BJ (cell line): ENCODE results near the gene CACNA1E. TPM values are rescaled to one million over a fixed set of nuclear protein-coding genes. Genes with fewer than 3 reads are reported as not detected.

Experiments used
- CTCF ChIA-PET: fragments of 350-600 bp; formaldehyde crosslinking; extraction: SDS; loops from one replicate; lab custom pipeline; 2021; ENCODE audit warnings: antibody characterized with exemption, inconsistent platforms; lab: Yijun Ruan, JAX
- POLR2A ChIA-PET: fragments of 300-600 bp; sonication (Branson Sonifier 250); formaldehyde crosslinking; extraction: SDS; loops from one replicate; lab custom pipeline; 2021; ENCODE audit warnings: antibody characterized with exemption; lab: Charles Lee
- DNase-seq: peaks from one replicate; pipeline ENCODE4 v3.0.0-alpha.2; 2011; ENCODE audit warnings: low read depth
- H3K27me3 ChIP-seq: 2 replicates; pipeline ENCODE4 v1.6.0; 2011; ENCODE audit warnings: low read length; ENCODE audit not compliant: control insufficient read depth, insufficient read depth
- H3K36me3 ChIP-seq: 2 replicates; pipeline ENCODE4 v1.5.1; 2011; ENCODE audit warnings: low read length; ENCODE audit not compliant: control insufficient read depth, insufficient read depth
- H3K4me3 ChIP-seq: 2 replicates; pipeline ENCODE4 v1.5.1; 2011; ENCODE audit warnings: low read depth, mild to moderate bottlenecking, control low read depth, low read length
- polyA plus RNA-seq: library from polyadenylated mRNA; depleted of rRNA; stranded (reverse); fragments of >200 nt; gene quantifications from 2 replicates; pipeline ENCODE4 v1.2.3, GENCODE V29; 2011
- TF ChIP-seq, protein P1 (sequence below): IDR thresholded peaks from 2 replicates; pipeline ENCODE4 v1.5.1; 2011; ENCODE audit warnings: low read depth, mild to moderate bottlenecking, control low read depth, inconsistent platforms, low read length, moderate library complexity; ENCODE audit not compliant: insufficient read depth

The CACNA1E gene
- polyA plus RNA-seq, 1 experiment = not detected

DNA sequence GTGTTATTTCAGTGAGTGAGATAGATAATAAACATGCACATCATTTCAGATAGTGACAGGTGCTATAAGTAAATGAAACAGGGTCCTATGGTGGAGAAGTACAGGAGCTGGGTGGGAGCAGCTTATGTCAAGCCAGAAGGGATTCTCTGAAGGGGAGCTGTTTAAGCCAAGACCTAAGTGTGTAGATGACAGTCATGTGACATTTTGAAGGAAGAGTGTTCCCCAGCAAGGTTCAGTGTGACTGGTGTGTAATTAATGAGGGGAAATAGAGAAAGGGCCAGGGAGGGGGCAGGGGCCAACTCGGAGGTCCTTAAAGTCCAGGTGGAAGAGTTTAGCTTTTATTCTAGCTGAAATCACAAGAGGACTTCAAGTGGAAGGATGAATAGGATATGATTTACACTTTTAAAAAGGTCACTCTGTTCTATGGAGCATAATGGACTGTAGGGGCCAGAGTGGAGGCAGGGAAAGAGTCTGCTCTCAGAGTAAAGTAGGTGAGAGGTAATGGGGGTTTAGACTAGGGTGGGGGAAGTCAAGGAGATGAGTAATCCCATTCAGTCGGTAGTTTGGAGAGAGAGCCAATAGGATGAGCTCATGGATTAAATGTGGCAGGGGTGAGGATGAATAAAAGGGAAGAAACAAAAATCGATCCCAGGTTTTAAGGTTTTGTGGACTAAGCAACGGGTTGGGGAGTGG is 243.1 kb downstream of the CACNA1E start:
- no peak for DNase-seq
- TF ChIP-seq, protein P1, sequence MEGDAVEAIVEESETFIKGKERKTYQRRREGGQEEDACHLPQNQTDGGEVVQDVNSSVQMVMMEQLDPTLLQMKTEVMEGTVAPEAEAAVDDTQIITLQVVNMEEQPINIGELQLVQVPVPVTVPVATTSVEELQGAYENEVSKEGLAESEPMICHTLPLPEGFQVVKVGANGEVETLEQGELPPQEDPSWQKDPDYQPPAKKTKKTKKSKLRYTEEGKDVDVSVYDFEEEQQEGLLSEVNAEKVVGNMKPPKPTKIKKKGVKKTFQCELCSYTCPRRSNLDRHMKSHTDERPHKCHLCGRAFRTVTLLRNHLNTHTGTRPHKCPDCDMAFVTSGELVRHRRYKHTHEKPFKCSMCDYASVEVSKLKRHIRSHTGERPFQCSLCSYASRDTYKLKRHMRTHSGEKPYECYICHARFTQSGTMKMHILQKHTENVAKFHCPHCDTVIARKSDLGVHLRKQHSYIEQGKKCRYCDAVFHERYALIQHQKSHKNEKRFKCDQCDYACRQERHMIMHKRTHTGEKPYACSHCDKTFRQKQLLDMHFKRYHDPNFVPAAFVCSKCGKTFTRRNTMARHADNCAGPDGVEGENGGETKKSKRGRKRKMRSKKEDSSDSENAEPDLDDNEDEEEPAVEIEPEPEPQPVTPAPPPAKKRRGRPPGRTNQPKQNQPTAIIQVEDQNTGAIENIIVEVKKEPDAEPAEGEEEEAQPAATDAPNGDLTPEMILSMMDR = no peak
- H3K27me3 ChIP-seq = no peaks in the 10 kb centered on the region
- CTCF ChIA-PET = no interaction called here
- H3K4me3 ChIP-seq = no peak overlapping the region
- H3K36me3 ChIP-seq = no peaks in the 10 kb centered on the region
- POLR2A ChIA-PET = no interaction called here

DNA sequence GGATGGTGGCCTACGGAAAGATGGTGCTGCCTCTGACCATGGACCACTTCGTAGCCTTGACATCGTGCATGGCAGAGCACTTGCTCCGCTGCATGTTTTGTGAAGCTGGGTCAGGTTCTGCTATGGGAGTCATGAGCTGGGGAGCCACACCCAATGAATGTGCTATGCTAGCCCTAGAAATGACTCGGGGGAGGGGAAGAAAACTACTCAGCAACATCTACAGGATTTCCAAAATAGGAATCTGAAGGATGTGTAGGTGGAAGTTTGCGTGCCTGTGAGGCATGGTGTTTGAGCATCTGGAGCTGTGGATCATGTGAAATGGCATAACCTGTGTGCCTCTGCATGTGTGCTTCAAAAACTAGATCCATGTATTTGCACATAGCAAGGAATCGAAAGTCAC is 247.3 kb downstream of the CACNA1E start:
- POLR2A ChIA-PET = no interaction called here
- H3K27me3 ChIP-seq = no peaks in the 10 kb centered on the region
- CTCF ChIA-PET = no interaction called here
- no peaks in the 10 kb centered on the region for H3K36me3 ChIP-seq
- no peak for DNase-seq
- TF ChIP-seq, protein P1 = no peak
- H3K4me3 ChIP-seq = no peak overlapping the region

DNA sequence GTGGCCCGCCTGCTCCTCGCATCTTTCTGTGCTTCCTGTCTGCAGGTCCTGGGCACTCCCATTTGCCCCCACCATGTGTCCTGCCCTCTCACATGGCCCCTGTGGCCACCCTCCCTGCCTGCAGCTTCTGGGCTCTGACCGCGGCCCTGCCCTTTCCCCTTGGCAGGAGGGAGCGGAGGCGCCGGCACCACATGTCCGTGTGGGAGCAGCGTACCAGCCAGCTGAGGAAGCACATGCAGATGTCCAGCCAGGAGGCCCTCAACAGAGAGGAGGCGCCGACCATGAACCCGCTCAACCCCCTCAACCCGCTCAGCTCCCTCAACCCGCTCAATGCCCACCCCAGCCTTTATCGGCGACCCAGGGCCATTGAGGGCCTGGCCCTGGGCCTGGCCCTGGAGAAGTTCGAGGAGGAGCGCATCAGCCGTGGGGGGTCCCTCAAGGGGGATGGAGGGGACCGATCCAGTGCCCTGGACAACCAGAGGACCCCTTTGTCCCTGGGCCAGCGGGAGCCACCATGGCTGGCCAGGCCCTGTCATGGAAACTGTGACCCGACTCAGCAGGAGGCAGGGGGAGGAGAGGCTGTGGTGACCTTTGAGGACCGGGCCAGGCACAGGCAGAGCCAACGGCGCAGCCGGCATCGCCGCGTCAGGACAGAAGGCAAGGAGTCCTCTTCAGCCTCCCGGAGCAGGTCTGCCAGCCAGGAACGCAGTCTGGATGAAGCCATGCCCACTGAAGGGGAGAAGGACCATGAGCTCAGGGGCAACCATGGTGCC is 249.1 kb downstream of the CACNA1E start:
- ChIA-PET POLR2A (no interaction called here), CTCF (no interaction called here)
- no peak for DNase-seq
- TF ChIP-seq, protein P1 = no peak
- no peaks in the 10 kb centered on the region for H3K36me3 ChIP-seq
- H3K4me3 ChIP-seq = no peak overlapping the region
- H3K27me3 ChIP-seq = no peaks in the 10 kb centered on the region

DNA sequence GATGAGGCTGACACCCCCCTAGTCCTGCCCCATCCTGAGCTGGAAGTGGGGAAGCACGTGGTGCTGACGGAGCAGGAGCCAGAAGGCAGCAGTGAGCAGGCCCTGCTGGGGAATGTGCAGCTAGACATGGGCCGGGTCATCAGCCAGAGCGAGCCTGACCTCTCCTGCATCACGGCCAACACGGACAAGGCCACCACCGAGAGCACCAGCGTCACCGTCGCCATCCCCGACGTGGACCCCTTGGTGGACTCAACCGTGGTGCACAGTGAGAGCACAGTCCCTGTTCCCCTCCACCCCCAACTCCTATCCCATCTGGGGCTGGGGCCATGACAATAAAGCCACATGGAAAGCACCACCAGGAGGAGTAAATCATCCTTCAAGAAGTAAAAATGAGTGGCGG is 250.2 kb downstream of the CACNA1E start:
- TF ChIP-seq, protein P1 = no peak
- POLR2A ChIA-PET = no interaction called here
- DNase-seq = no peak
- CTCF ChIA-PET = no interaction called here
- H3K36me3 ChIP-seq = no peaks in the 10 kb centered on the region
- H3K4me3 ChIP-seq = no peak overlapping the region
- no peaks in the 10 kb centered on the region for H3K27me3 ChIP-seq

DNA sequence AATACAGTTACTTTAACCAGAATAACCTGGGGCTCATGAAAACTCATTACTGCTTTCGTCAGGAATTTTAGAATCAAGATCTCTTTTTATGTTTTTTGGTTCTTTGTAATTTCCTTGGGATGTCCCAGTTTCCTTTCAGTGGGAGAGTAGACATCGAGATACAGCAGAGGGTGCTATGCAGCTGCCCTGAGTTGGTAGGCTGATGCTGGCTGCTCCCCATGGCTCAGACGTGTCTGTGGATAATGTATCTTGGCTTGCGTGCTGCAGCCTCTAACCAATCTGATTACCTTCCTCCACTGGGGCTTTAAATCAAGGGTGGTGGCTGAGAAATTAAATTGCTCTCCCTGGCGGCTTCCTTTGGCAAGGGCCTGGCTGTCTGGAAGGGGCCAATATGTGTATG is 253.7 kb downstream of the CACNA1E start:
- TF ChIP-seq, protein P1 = no peak
- no peak for DNase-seq
- ChIA-PET CTCF (no interaction called here), POLR2A (no interaction called here)
- H3K36me3 ChIP-seq = no peaks in the 10 kb centered on the region
- H3K4me3 ChIP-seq = no peak overlapping the region
- H3K27me3 ChIP-seq = no peaks in the 10 kb centered on the region
